ENCODE results near the gene UBQLNL.

UBQLNL gene

DNA sequence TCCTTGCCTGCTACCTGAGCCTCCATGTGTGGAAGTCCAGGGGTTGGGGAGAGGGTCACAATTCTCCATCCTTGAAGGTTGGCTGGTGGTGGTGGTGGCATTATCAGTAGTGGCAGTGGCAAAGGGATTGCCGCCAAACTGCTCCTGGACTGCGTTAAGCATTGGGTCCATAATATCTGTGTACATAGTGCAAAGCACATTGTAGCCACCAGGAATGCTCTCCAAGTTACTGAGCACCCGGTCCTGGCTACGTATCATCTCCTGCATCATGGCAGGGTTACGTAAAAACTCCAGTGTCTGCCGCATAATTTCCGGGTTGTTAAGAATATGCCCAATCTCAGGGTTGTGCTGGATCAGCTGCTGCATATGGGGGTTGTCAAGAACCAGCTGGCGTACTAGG is 7.9 kb downstream of the UBQLNL start:
- no peak for DNase-seq (ENCODE audit: low read depth in 4 of 4, low spot score in 1 of 4)

DNA sequence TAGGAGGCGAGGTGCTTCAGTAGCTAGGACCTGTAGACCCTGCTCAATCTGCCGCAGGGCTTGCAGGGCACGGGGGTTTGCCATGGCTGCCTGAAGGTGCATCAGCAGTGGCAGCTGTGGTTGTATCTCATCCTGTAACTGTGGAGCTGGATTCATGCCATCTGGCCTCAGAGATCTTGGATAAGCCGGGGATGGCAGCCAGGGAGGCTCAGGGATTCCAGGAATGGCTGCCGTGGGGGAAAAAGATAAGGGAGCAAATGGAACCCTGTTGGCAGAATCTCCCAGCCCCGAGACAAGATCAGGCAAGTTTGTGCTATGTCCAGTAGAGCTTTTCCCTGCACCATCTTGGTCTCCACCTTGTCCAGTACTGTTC is 8.6 kb downstream of the UBQLNL start:
- DNase-seq (ENCODE audit: low read depth in 4 of 4, low spot score in 1 of 4): no peak

DNA sequence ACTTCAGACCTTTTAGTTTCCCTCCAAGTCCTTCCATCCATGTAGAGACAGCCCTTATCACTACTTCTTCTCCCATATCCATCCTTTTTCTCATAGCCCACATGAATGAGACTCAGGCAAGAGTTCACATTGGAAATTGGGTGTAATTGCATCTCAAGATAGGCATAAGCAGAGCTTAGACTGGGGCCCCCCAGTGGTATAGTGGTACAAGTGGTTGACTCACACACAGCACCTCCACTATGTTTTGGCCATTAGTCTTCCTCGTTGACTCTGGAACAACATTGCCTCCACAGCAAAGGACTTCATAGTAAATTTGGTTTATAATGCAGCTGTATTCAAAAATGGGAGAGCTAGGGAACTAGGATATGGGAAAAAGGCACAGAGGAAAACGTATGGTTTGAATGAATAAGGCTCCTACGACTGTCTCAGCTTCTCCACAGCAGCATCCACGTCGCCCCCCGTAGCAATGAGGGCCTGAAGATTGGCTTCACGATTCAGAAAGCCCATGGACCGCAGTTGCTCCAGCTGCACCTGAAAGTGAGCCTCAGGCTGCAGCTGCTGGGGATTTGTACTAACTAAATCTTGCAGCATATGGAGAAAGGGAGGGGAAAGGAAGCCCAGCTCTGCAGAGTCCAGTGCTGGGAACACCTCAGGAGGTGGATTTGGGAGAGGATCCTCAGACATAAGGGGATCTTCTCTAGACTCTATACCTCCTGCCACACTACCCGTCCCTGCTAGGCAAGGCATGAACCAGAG is 9.1 kb downstream of the UBQLNL start:
- DNase-seq (ENCODE audit: low read depth in 4 of 4, low spot score in 1 of 4): no peak

DNA sequence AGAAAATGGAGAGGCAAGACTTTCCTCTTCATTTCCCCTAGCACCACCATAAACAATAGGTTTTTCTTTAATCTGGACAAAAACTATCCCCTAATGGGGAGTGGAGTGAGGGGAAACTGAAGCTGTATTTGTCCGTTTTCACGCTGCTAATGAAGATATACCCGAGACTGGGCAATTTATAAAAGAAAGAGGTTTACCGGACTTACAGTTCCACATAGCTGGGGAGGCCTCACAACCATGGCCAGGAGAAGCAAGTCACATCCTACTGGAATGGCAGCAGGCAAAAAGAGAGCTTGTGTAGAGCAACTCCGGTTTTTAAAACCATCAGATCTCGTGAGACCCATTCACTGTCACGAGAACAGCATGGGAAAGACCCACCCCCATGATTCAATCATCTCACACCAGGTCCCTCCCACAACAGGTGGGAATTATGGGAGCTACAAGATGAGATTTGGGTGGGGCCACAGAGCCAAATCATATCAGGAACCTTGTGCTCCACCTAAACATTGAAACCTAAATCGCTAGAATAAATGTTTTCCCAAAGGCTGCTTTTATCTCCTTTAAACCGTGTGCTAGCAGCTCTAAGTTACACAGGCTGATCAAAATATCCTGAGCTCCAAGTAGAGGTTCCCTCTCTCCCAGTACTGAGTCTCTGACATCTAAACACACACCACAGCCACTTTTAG is 11.0 kb downstream of the UBQLNL start:
- DNase-seq (ENCODE audit: low read depth in 4 of 4, low spot score in 1 of 4): no peak

DNA sequence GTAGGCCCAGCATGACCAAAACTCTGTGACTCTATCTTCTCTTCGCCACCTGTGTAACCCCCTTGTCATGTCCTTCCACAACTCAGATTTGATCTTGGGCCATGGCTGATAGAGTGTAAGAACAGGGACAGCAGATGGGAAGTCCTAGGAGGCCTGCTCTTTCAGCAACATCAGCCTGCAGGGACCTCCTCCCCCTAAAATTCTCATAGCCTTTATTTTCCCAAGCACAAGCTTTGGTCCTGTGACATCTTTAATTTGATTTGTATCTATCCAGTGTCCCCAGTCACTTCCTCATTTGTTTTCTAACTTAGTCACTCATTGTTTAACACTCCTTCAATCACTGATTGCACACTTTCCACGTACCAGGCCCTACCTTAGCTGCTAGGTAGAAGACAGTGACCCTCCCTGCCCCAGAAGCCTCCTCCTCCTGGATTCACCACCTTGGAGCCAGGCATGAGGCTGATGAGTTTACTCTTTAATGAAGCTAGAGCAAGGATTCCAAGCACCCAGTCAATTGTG is 12.0 kb downstream of the UBQLNL start:
- no peak for DNase-seq (ENCODE audit: low read depth in 4 of 4, low spot score in 1 of 4)

DNA sequence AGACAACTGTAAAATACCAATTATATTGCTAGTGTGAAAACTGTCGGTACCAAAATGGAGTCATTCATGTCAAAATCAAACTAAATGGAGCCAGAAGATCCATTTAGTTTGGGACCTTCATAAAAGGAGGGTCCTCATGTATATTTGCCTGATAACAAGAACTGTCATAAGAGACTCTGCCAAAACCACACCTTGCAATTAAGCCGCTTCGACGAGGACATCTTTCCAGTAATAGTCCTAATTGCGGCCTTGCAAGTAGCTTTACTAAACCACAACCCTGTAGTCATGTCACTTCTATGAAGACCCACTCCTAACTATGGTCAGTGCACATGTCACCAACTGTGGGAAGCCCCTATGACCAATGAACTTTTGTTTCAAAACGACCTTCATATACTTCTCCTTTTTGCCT is 16.1 kb downstream of the UBQLNL start:
- no peak for DNase-seq (ENCODE audit: low read depth in 4 of 4, low spot score in 1 of 4)

DNA sequence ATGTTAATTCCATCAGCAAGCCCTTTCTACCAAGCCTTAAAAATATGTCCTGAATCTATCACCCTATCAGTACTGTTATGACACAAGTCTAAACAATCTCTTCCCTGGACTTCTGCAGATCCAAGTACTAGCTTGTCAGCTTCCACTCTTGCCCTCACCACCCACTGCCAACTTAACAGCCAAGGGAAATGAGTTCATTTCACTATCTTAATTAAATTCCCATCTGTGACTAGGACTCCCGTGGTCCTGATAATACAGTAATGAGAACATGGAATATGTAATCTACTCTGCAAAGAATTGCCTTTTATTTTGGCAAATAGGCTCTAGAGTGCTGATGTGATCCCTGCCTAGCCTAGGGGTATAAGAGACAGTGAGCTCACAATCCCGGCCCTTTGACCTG is 16.8 kb downstream of the UBQLNL start:
- no peak for DNase-seq (ENCODE audit: low read depth in 4 of 4, low spot score in 1 of 4)

DNA sequence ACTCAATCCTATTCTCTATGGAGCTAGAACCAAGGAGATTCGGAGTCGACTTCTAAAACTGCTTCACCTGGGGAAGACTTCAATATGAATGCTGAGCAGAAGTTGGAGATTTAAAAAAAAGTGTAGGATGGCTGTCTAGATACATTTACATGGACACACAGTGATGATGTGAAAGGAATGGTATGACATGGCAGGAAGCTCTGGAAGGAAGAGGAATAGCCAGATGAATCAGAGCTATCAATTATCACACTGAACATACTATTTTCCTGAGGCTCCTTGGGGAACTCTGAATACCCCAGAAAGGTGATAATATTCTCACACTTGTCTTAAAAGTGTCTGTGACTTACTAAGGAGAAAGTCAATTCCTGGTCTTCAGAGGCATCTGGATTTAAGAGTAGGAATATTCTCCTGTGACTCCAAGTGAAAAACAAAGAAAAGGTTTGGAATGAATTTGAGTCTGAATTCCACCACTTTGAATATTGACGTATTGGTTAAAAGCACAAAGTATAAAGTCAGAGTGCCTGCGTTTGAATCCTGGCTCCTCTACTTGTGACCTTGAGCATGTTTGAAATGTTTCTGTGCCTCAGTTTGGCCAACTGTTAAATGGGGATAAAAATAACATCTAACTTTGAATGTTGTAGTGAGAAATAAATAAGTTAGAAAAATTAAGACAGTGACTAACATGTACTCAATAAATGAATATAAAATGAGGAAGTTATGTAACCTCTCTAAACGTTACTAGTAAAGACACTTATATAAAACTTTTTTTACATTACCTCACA is 26.7 kb downstream of the UBQLNL start:
- DNase-seq (ENCODE audit: low read depth in 4 of 4, low spot score in 1 of 4): no peak

- DNase-seq (ENCODE audit: low read depth in 4 of 4, low spot score in 1 of 4): no peak
Observed at GRCh38 chr11:5488798-5489399, 27.6 kb downstream of the UBQLNL start.

DNA sequence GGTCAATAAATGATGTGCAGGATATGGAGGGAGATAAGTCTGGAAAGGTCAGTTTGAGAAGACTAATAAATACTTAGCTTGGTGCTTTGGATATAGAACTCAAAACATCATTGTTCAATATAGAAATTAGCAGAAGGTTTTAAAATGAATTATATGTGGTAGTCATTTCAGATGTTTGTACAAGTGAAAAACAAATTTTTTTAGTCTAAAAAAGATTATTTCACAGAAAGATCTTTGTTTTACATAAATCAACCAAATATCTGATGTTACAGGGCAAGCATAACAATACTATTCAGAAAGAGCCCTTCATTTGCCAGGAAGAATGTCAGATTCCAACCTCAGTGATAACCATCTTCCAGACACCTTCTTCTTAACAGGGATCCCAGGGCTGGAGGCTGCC is 28.1 kb downstream of the UBQLNL start, which contains the start of gene OR52D1:
TSS of gene OR52D1 (plus strand) at position 301 of the 400 bp plus-strand sequence. CDS start at position 323, 22 bp downstream.
- no peak for DNase-seq (ENCODE audit: low read depth in 4 of 4, low spot score in 1 of 4)

GRCh38 chr11:5486421-5486820 is 30.1 kb downstream of the UBQLNL start:
- DNase-seq (ENCODE audit: low read depth in 4 of 4, low spot score in 1 of 4): peak in 1 of 4 experiments; percentile 1

DNA sequence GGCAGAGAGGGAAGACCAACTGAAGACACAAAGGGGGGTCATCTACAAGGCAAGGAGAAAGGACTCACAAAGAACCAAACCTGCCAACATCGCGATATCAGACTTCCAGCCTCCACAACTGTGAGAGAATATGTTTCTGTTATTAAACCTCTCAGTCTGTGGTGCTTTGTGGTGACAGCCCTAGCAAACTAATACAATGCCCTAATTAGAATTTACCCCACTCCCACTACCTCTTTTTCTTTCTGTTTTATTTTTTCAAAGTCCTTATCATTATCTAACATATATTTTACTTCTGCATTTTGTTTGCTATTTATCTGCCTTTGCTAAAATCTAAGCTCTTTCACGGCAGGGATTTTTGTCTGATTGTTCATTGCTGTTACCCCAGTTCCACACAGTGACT is 30.5 kb downstream of the UBQLNL start:
- no peak for DNase-seq (ENCODE audit: low read depth in 4 of 4, low spot score in 1 of 4)

DNA sequence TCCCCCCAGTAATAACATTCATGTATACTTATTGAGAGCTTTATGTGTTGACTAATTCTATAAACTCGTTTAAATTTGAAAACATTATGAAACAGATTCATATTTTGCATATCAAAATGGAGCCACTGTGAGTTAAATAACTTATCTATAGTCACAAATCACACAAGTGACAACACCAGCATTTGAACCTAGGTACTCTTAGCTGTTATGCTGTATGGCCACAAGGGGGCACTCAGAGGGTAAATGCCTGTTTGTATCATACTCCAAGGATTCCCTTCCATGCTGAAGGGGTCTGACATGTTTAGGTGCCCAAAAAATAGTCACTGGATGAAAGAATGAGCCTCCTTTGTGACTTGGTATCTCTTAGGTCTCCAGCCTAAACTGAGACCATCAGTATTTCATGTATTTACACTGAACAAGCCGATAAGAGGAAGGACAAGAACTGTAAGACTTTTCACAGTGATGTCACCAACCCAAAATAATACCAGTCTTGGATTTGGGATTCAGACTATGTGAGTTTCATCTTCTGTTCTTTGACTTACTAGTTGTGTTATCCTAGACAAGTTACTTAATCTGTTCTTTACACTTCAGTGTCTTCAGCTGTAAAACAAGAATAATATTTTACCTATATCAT is 40.2 kb downstream of the UBQLNL start:
- peak; percentile 2 to 15 (median 9) for DNase-seq (ENCODE audit: low read depth in 4 of 4, low spot score in 1 of 4)

DNA sequence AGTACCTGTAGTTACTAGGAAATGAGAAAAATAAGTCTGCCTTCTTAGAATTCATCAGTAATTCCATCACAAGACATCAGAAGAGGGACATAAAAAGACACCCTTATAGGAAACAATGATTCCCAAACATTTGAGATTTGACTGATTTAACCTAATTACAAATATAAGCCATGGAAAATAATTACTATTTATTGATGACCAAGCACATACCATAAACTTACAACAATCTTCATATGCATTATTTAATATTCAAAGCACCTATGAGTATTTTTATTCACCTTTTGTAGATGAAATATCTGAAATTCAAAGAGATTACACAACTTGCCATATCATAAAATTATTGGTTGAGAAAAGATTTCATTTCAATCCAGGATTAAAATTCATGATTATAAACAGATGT is 42.6 kb downstream of the UBQLNL start:
- no peak for DNase-seq (ENCODE audit: low read depth in 4 of 4, low spot score in 1 of 4)

GRCh38 chr11:5467527-5467926 is 49.0 kb downstream of the UBQLNL start:
- no peak for DNase-seq (ENCODE audit: low read depth in 4 of 4, low spot score in 1 of 4)

Data from stimulated activated CD4-positive, alpha-beta T cell treated with anti-CD3 and anti-CD28 coated beads, Interleukin-1b, Interleukin-23, amount 100 ng/mL, for 24 hours (primary cell).